Measurements from ENCODE around the gene MIS12.

MIS12 gene

DNA sequence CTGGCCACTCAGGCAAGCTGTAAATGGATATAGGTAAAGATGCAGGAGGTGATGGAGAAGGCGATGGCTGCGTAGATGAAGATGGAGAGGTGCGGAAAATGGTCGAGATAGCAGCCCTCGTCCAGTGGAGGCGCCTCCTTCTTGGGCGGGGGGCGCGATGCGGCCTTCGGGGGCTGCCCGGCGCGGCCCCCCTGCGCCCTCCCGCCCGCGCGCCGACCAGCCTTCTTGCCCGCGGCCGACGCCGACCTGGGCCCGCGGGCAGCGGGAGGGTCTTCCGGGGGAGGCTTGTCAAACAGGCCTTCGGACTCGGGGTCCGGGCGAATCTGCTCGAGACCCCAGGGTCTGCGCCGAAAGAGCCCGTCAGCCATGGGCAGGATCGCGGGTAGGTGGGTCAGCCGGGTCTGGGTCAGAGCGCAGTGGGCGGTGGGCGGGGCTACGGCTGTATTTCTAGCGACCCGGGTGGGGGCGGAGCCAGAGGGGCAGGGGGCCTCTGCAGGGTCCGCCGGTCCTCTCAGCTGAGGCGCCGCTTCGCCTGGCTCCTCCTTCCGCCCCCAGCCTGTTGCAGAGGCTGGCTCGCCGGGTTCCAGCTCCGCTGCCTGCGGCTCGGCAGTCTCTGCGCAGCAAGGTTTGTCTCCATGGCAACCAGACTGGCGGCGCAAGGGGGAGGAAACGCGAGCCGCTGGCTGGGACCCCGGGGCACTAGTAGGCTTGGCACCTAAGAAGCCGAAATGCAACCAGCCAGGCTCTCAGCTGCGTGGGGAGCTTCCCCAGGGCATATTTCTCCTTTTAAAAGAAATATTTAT, 14.4 kb downstream of the MIS12 start:
- peak; percentile 65 to 78 (median 69) for DNase-seq

GRCh38 chr17:5501685-5502084, 15.3 kb downstream of the MIS12 start:
- DNase-seq = peak in 1 of 6 experiments; percentile 27

GRCh38 chr17:5502552-5502951, 16.2 kb downstream of the MIS12 start:
- DNase-seq = no peak

DNA sequence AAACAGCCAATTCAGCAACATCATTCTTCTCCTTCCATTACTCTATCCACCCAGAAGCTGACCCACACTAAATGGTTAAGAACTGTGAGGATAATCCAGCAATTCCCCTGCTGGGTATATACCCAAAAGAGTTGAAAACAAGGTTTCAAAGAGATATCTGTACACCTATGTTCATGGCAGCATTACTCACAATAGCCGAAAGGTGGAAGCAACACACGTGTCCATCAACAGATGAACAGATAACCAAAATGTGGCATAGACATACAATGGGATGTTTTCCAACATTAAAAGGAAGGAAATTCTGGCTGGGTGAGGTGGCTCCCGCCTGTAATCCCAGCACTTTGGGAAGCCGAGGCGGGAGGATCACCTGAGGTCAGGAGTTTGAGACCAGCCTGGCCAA, 19.9 kb downstream of the MIS12 start:
- DNase-seq = no peak

GRCh38 chr17:5508810-5509209, 22.4 kb downstream of the MIS12 start:
- no peak for DNase-seq

- DNase-seq = no peak
Measured at GRCh38 chr17:5509482-5509881, 23.1 kb downstream of the MIS12 start.

DNA sequence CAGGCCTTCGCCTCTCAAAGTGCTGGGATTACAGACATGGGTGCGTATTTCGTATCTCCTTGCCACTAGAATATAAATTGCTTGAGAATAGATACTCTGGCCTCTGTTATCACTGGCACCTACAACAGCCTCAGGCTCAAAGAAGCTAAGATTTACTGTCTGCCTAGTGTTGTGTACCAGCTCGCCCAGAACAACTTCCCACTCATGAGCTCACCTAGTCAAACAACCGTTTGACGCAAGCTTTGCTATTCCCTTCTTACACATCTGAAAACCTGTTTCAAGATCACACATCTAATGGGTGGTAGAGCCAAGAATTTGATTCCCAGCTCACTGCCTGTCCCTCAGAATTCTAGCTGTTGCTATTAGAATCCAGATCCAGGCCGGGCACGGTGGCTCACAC, 24.4 kb downstream of the MIS12 start:
- no peak for DNase-seq

GRCh38 chr17:5511401-5512225, 25.2 kb downstream of the MIS12 start:
- no peak for DNase-seq

GRCh38 chr17:5513628-5514027, 27.3 kb downstream of the MIS12 start:
- DNase-seq = peak in 3 of 6 experiments; percentile 30 to 59 (median 48)

- no peak for DNase-seq
Measured at GRCh38 chr17:5514976-5515375, 28.6 kb downstream of the MIS12 start.

GRCh38 chr17:5516060-5516792, 29.9 kb downstream of the MIS12 start:
- no peak for DNase-seq

- no peak for DNase-seq
Measured at GRCh38 chr17:5522476-5522875, 36.1 kb downstream of the MIS12 start.

- no peak for DNase-seq
Measured at GRCh38 chr17:5523249-5523648, 36.9 kb downstream of the MIS12 start.

GRCh38 chr17:5526821-5527598, 40.6 kb downstream of the MIS12 start:
- no peak for DNase-seq

DNA sequence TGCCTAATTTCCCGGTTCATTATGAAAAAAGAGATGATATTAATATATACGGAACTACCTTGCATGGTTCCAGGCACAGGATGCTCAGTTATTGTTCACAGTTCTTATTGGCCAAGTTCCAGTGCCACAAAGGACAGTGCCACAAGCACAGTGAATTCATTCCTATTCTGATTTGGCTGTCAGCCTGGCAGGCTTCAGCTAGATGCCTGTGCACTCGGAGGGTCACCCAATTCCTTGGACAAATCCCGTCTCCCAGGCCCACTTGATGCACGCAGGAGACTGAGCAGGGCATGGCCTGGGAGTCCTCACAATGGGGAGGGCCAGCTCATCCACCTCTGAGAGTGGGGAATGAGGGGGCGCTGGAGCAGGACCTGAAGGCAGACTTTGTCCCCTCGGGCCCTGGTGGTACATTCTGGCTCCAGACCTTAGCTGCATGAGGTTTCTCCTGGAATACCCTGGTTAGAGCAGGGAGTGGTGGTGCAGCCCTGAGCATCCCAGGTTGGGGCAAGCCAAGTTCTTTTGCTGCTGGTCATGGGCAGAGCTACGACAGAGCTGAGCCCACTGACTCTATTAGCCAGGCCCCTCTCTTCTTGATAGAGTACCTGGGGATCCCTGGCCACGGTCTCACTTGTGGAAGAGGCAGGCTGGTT, 41.4 kb downstream of the MIS12 start:
- DNase-seq = no peak

DNA sequence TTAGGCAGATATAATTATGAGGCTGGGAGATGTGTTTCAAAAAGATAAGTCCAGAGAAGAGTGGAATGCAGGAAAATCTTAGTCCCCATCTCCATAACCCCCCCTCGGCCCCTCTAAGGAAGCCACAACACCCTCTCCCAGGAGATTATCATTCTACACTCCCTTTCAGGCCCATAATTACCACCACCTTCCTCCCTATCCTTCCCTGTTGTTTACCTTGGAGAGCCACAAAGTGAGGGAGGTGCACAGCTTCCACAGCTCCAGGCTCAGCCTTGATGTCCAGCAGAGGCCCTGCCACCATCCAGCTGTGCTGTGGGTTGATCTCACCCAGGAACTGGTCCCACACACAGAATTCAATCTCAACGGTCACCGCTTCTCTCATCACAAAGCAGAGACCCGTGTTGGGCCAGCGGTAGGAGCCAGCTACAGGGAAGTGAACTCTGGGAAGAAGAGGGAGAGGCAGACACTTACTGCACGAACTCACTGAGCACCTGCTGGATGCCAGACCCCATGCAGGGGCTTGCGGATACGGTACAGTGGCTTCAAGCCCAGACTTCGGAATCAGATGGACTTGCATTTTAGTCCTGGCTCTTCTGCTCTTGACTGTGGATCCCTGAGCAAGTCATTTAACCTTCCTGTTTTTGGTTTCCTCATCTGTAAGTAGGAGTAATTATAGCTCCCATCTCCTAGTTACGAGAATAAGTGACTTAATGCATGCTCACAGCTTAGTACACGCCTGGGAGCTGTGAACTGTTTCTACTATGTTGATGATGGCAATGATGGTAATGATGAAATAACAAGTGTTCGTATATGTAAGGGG, 44.1 kb downstream of the MIS12 start:
- no peak for DNase-seq

GRCh38 chr17:5531085-5531418, 44.7 kb downstream of the MIS12 start:
- DNase-seq = no peak

DNA sequence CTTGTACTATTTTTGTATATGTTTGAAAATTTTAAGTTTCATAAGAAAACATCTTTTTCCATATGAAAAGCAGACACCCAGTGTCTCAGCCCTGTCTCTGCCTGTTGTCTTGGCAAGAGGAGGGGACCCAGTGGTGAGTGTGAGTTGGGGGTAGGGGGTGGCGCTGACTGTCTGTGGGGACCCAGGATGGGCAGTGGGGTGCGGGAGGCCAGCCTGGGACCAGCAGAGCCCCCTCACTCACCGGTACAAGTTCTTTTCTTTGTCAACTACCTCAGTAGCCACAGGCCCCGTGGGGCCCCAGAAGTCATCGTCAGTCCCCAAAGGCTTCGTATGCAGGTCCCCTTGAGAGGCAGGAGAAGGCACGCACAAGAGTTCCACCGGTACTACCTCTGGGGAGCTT, 46.2 kb downstream of the MIS12 start:
- DNase-seq = no peak

DNA sequence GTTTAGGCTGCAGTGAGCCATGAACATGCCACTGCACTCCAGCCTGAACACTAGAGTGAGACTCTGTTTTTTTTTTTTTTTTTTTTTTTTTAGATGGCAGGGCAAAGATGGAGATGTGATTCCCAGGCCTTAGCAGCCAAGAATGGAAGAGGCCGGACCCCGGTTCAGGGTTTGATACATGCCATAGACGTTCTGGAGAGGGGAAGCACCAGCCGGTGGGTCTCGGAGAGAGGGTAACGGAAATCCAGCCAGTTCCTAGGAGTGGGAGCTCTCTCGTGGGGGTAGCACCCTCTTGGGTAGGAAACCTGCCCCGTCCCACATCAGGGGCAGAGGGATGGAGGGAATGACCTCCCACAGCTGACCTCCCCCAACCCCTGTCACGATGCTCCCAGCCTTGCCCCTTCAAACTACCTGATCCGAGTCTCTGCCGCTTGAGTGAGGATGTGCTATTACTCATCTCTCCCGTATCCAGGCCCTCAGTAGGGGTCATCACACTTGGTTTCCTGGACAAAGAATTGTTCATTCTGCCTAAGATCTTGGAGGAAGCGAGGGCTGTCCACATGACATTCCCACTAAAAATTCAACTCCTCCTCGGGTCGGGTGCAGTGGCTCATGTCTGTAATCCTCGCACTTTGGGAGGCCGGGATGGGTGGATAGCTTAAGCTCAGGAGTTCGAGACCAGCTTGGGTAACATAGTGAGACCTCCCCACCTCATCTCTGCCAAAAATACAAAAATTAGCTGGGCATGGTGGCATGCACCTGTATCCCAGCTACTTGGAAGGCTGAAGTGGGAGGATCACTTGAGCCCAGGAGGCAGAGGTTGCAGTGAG, 47.3 kb downstream of the MIS12 start:
- DNase-seq = no peak

DNA sequence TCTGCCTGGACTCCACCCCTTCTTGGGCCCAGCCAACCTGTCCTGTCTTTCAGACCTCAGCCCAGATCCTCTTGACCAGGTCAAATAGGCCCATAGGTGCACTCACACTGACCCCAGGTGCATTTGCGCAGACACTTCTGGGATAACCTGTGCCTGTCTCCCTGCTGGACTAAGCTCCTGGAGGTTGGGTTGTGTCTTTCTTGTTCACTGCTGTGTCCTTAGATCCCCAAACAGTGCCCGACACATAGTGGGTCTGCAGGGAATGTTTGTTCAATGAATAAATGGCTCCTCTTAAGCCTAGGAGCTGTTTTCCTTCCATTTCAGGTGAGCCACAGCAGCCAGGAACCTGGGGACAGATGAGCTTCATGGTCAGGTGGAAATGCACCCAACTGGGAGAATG, 49.1 kb downstream of the MIS12 start:
- no peak for DNase-seq

Data from stimulated activated naive CD4-positive, alpha-beta T cell (primary cell).